HG02973 (cell line): ENCODE data around the gene PKP3.
"Not testable (repeated sequence)": the region's sequence is repeated elsewhere in the genome, so short reads cannot be mapped to it uniquely, and the experiment has no call there.

Experiments used
- ATAC-seq: cut with Tn5 transposase; IDR thresholded peaks from one replicate; pipeline ENCODE4 v1.9.1; 2021; ENCODE audit warnings: moderate library complexity; ENCODE audit not compliant: unreplicated experiment

Gene PKP3

GRCh38 chr11:424766-425165, 30.8 kb downstream of the PKP3 start:
- ATAC-seq, result not testable (repeated sequence)

DNA sequence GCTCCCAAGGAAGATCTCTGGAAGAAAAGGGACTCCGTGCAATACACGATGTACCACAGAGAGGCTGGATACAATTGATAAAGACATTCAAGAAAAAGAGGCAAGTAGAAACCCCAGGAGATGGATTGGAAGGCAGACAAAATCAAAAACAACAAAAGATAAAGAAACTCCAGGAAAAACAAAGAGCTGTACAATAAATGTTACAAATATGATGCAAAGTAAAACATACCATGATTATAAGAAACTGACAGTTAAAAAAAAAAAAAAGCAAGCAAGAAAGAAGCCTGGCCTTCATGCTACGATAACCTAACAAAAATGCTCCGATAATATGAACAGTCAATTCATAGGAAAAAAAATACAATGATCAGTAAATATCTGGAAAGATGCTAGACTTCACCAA, 31.3 kb downstream of the PKP3 start:
- ATAC-seq, result no peak

- no peak for ATAC-seq
Measured at GRCh38 chr11:426851-427250, 32.8 kb downstream of the PKP3 start.

GRCh38 chr11:428295-428694, 34.3 kb downstream of the PKP3 start:
- no peak for ATAC-seq

- no peak for ATAC-seq
Measured at GRCh38 chr11:429391-429790, 35.4 kb downstream of the PKP3 start.

DNA sequence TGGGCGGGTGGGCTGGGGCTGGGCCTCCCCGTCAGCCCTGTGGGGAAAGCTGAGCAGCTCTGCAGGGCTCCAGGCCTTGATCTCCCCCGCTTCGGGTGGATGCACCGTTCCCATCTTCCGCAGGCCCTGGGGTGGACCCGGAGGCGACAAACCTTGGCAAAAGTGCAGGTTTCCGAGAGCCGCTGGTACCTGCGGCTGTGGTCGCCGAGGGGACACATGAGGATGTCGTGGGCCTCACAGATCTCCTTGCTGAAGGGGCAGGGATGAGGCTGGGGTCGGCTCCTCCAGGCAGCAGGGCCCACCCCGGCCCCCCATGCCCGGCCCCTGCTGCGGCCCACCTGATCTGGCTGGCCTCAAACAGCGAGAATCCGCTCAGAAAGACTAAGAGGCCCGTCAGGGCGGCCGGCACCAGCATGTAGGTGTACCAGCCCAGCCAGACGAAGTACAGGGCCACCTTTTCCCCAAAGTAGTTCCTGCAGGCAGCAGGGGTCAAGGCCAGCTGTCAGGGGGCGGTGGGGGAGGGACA, 36.0 kb downstream of the PKP3 start:
- no peak for ATAC-seq

- no peak for ATAC-seq
Measured at GRCh38 chr11:431921-432320, 37.9 kb downstream of the PKP3 start.

- no peak for ATAC-seq
Measured at GRCh38 chr11:432501-433100, 38.6 kb downstream of the PKP3 start.

- ATAC-seq, result no peak
Measured at GRCh38 chr11:433111-433510, 39.1 kb downstream of the PKP3 start.

- no peak for ATAC-seq
Measured at GRCh38 chr11:433641-434040, 39.6 kb downstream of the PKP3 start.

GRCh38 chr11:434496-434895, 40.5 kb downstream of the PKP3 start:
- ATAC-seq, result no peak

GRCh38 chr11:434999-435740, 41.2 kb downstream of the PKP3 start:
- ATAC-seq, result not testable (repeated sequence)

DNA sequence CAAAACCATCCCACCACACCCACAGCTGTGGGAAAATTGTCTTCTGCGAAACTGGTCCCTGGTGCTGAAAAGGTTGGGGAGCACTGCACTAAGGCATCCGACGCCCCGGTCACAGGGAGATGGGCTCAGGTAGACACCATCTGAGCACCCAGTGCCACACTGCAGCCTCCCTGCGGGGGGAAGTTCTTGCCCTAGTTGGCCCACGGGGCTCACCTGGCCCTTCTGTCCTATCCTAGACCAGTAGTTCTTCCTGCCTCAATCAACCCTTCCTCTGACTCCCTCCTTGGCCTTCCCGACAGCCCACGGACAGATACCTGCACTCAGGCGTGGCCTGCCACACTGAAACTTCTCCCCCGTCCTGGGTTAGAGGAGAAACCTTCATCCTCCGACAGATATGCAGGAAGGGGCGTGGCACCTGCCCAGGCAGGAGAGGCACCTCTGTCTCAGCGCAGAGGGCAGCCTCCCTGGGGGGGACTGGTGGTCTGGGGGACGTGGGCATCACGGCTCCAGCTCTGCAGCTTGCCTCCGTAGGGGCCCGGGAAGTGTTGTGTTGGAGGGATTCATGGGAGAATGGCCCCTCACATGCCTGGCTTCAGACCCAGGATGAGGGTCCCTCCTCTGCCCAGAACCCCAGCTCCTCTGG, 43.3 kb downstream of the PKP3 start:
- ATAC-seq, result no peak

DNA sequence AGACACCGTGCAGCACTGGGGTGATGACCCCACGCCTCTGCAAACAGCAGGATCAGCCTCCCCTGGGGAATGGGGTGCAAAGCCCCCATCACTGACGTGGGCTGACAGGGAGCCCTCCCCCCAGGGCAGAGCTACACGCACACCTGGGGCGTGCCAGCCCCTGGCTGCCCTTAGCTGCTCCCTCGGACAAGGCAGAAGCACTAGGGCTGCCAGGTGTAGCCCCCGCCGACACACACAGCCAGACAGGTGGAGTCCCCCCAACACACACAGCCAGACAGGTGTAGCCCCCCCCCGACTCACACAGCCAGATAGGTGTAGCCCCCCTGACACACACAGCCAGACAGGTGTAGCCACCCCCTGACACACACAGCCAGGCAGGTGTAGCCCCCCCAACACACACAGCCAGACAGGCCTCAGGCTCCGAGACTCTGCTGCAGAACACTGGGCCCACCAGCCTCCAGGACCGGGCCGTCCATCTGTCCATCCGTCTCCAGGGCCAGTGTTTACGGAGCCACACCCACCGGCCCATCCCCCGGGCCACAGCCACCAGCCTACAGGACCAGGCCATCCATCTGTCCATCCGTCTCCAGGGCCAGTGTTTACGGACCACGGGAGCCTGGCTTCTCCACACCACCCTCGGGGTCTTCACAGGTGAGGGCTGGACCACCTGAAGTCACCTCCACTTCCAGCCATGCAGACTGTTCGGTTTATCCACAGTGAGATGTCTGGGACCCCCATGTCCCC, 44.3 kb downstream of the PKP3 start:
- ATAC-seq, result no peak

DNA sequence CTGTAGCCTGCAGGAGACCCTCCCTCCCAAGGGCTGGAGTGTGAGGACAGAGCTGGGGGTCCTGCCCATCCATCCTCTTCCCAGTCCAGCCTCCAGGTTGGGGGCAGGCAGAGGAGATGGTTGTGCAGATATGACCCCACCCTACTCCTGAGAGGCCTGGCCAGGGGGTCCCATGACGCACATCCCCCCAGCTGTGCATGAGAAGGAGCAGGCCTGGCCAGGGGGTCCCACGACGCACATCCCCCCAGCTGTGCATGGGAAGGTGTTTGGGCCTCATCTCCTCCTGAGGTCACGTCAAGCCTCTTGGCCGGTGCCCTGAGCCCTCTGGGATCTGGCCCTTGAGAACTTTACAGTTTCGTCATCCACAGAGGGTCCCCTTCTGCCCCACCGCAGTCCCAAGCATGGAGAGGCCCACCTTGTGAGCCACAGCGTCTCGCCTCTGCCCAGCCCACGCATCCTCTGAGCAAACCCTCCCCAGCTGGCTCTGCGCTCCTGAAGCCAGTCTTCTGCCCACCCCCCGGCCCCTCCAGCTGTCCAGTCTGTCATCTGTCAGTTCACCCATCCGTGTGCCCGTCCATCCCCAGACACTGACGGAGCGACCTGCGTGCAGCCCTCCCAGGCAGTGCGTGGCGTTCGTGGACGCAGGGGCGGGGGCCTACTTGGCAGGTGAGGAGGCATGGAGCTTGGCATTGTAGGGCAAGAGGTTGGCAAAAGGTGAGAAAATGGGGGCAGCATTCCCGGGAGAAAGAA, 45.5 kb downstream of the PKP3 start:
- no peak for ATAC-seq

GRCh38 chr11:440065-441042, 46.3 kb downstream of the PKP3 start:
- ATAC-seq, result no peak

DNA sequence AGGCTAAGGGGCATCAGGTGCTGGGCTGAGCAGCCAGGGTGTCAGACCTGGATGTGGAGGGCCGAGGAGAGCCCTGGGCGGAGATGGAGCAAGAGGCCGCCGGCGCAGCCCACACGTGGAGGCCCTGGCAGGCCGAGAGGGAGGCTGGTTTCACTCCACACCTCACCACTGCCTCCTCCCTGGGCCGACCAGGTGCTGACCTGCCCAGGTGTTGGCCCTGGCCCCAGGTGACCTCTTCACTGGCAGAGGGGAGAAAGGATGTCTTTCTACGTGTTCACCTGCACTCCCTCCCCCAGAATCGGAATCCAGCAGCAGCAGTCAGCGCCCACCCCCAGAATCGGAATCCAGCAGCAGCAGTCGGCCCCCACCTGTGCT, 47.0 kb downstream of the PKP3 start:
- no peak for ATAC-seq

DNA sequence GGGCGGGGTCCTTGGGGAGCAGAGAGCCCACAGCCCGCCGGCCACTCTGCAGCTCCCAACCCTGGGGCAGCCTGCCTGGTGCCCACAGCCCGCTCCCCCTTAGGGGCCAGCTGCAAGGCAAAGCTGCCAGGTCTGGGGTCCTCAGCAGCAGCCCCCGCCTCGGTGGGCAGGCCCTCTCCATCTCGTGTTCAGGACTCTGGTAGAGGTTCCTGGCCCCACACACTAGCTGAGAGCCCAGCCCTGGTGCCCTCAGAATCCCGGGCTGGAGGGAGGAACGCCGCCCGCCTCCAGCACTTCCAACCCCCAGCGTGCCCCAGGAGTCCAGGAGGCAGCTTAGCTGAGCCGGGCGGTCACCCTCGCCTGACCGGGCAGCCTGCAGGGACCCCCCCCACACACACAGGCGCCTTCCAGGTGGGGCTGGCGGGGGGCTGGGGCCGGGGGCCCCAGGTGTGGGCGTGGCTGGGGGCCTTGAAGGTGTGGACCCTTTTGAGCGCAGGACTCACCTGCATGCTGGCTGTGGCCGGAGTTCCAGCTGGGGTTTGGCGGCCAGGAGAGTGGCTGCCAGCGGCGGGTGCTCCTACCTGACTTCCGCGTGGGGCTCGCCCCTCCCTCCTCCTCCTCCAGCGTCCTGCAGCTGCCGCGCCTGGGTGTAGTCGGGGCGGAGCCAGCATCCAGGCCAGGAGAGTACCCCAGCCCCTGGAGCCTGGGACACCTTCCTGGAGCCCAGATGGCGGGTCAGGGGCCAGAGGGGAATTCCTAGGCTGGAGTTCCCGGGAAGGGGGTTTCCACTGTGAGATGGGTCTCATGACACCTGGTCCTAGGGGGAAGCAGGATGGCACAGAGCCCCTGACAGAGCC, 47.6 kb downstream of the PKP3 start, which contains the start of gene ANO9:
Gene ANO9 (minus strand): TSS at position 594 of the 857 bp plus-strand sequence. CDS start 85 bp downstream, at position 509.
- no peak for ATAC-seq
